ENCODE data around the gene TTC33. TPM values are rescaled to one million over a fixed set of nuclear protein-coding genes. Genes with fewer than 3 reads are reported as not detected.

Gene TTC33
- total and polyA plus RNA-seq, 2 of the 13 experiments (the other 11 are each of a cell fraction or from before 2014, with no cell fraction given): 4.5 to 20.0 TPM

GRCh38 chr5:40655138-40655537, 100.6 kb downstream of the TTC33 start:
- Histone ChIP-seq H3K36me3 (replicated peaks in 1 of 2; ENCODE audit: control insufficient read depth in 1 of 2, insufficient read depth in 2 of 2, low read length in 2 of 2) (no peaks in the 10 kb centered on the region), H3K9me3 (ENCODE audit: low read length) (no peaks in the 10 kb centered on the region), H4K20me1 (ENCODE audit: insufficient read depth, low read length) (no peaks in the 10 kb centered on the region), H3K79me2 (ENCODE audit: insufficient read depth, low read length) (no peaks in the 10 kb centered on the region), H3K4me3 (replicated peaks in 1 of 3; ENCODE audit: insufficient read depth in 1 of 3, low read depth in 2 of 3, low read length in 3 of 3) (no peak overlapping the region), H3K27me3 (ENCODE audit: control insufficient read depth in 1 of 2, insufficient read depth in 2 of 2, low read length in 2 of 2) (no peaks in the 10 kb centered on the region), H3K27ac (ENCODE audit: extremely low read length, insufficient read depth, low read length) (no peak overlapping the region), H2AFZ (ENCODE audit: low read length) (no peak overlapping the region), H3K9ac (ENCODE audit: insufficient read depth, low read depth, low read length) (no peak overlapping the region), H3K4me2 (ENCODE audit: low read depth, low read length) (no peak overlapping the region), H3K4me1 (ENCODE audit: insufficient read depth, low read length) (no peaks in the 10 kb centered on the region)
- WGBS (ENCODE audit: low lambda C conversion rate): 9% methylated on average over 2 of the region's 2 CpGs
- ATAC-seq (no peak), DNase-seq (ENCODE audit: low spot score) (no peak), FAIRE-seq (no peak)
- TF ChIP-seq CBFB (CRISPR knock-in tag; IDR thresholded peaks at IDR 0.05) (no peak), HOXA3 (CRISPR knock-in tag; IDR thresholded peaks at IDR 0.05) (no peak), PCBP2 (optimal IDR thresholded peaks at IDR 0.05; ENCODE audit: low read depth, low read length, poor library complexity, severe bottlenecking) (no peak), MLXIP (CRISPR knock-in tag; IDR thresholded peaks at IDR 0.05; ENCODE audit: borderline replicate concordance) (no peak), PLRG1 (conservative IDR thresholded peaks at IDR 0.05) (no peak), MIXL1 (CRISPR knock-in tag; IDR thresholded peaks at IDR 0.05) (no peak)
- ChIA-PET POLR2A (no interaction called here), CTCF (ENCODE audit: low intra/inter-chr PET ratio, low total read pairs) (no interaction called here)
- no TSS peak for BruUV-seq (replicated peaks)
- in situ Hi-C loops (cut with HindIII; ENCODE audit: extremely low pct_ligation_motif_present, low pct_unique_long_range_greater_than_20kb): no loop called here
- intact Hi-C loops (cut with micrococcal nuclease; ENCODE audit: unreplicated experiment): no loop called here

DNA sequence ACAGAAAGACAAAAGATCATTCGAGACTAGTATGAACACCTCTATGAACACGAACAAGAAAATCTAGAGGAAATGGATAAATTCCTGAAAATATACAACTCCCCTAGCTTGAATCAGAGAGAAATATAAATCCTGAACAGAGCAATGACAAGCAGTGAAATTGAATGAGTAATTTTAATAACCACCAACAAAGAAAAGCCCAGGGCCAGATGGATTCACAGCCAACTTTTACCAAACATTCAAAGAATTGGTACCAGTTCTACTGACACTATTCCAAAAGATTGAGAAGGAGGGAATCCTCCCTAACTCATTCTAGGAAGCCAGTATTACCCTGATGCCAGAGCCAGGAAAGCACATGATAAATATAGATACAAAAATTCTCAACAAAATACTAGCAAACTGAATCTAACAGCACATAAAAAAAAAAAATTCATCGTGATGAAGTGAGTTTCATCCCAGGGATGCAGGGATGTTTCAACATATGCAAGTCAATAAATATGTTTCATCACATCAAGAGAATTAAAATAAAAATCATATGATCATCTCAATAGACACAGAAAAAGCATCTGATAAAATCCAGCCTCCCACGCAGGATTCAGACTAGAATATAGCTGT, 101.3 kb downstream of the TTC33 start:
- H2AFZ ChIP-seq (ENCODE audit: low read length): no peak overlapping the region
- no peak overlapping the region for H3K4me3 ChIP-seq (replicated peaks in 1 of 3; ENCODE audit: insufficient read depth in 1 of 3, low read depth in 2 of 3, low read length in 3 of 3)
- intact Hi-C loops (cut with micrococcal nuclease; ENCODE audit: unreplicated experiment): no loop called here
- ATAC-seq: no peak
- no peaks in the 10 kb centered on the region for H3K79me2 ChIP-seq (ENCODE audit: insufficient read depth, low read length)
- H3K4me2 ChIP-seq (ENCODE audit: low read depth, low read length): no peak overlapping the region
- in situ Hi-C loops (cut with HindIII; ENCODE audit: extremely low pct_ligation_motif_present, low pct_unique_long_range_greater_than_20kb): no loop called here
- 17% methylated on average over 4 of the region's 4 CpGs for WGBS (ENCODE audit: low lambda C conversion rate)
- ChIA-PET POLR2A (no interaction called here), CTCF (ENCODE audit: low intra/inter-chr PET ratio, low total read pairs) (no interaction called here)
- no peak overlapping the region for H3K27ac ChIP-seq (ENCODE audit: extremely low read length, insufficient read depth, low read length)
- no peak for FAIRE-seq
- H3K27me3 ChIP-seq (ENCODE audit: control insufficient read depth in 1 of 2, insufficient read depth in 2 of 2, low read length in 2 of 2): no peaks in the 10 kb centered on the region
- no peaks in the 10 kb centered on the region for H4K20me1 ChIP-seq (ENCODE audit: insufficient read depth, low read length)
- no TSS peak for BruUV-seq (replicated peaks)
- H3K4me1 ChIP-seq (ENCODE audit: insufficient read depth, low read length): no peaks in the 10 kb centered on the region
- no peak overlapping the region for H3K9ac ChIP-seq (ENCODE audit: insufficient read depth, low read depth, low read length)
- no peak for DNase-seq (ENCODE audit: low spot score)
- H3K9me3 ChIP-seq (ENCODE audit: low read length): no peaks in the 10 kb centered on the region
- H3K36me3 ChIP-seq (replicated peaks in 1 of 2; ENCODE audit: control insufficient read depth in 1 of 2, insufficient read depth in 2 of 2, low read length in 2 of 2): no peaks in the 10 kb centered on the region
- TF ChIP-seq GATAD1 (CRISPR knock-in tag; IDR thresholded peaks at IDR 0.05): no peak
- TF ChIP-seq, protein P1, sequence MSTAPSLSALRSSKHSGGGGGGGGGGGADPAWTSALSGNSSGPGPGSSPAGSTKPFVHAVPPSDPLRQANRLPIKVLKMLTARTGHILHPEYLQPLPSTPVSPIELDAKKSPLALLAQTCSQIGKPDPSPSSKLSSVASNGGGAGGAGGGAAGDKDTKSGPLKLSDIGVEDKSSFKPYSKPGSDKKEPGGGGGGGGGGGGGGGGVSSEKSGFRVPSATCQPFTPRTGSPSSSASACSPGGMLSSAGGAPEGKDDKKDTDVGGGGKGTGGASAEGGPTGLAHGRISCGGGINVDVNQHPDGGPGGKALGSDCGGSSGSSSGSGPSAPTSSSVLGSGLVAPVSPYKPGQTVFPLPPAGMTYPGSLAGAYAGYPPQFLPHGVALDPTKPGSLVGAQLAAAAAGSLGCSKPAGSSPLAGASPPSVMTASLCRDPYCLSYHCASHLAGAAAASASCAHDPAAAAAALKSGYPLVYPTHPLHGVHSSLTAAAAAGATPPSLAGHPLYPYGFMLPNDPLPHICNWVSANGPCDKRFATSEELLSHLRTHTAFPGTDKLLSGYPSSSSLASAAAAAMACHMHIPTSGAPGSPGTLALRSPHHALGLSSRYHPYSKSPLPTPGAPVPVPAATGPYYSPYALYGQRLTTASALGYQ (CRISPR knock-in tag; IDR thresholded peaks at IDR 0.05): no peak
